Umbilical cord (tissue), 2 donors: ENCODE measurements around the gene FUS. TPM values are rescaled to one million over a fixed set of nuclear protein-coding genes. Genes with fewer than 3 reads are reported as not detected.
"Not testable (repeated sequence)": the region's sequence is repeated elsewhere in the genome, so short reads cannot be mapped to it uniquely, and the experiment has no call there.

Source experiments
- DNase-seq: peaks from one replicate; pipeline ENCODE4 v3.0.0-alpha.2; 2015; ENCODE audit warnings: low spot score
- total RNA-seq: library from RNA; depleted of rRNA; stranded (reverse); fragments of >200 nt; gene quantifications from one replicate; pipeline ENCODE4 v1.2.3, GENCODE V29; 2014; ENCODE audit warnings: low replicate concordance; ENCODE audit not compliant: insufficient read depth

Gene FUS
- total RNA-seq = 104 TPM

DNA sequence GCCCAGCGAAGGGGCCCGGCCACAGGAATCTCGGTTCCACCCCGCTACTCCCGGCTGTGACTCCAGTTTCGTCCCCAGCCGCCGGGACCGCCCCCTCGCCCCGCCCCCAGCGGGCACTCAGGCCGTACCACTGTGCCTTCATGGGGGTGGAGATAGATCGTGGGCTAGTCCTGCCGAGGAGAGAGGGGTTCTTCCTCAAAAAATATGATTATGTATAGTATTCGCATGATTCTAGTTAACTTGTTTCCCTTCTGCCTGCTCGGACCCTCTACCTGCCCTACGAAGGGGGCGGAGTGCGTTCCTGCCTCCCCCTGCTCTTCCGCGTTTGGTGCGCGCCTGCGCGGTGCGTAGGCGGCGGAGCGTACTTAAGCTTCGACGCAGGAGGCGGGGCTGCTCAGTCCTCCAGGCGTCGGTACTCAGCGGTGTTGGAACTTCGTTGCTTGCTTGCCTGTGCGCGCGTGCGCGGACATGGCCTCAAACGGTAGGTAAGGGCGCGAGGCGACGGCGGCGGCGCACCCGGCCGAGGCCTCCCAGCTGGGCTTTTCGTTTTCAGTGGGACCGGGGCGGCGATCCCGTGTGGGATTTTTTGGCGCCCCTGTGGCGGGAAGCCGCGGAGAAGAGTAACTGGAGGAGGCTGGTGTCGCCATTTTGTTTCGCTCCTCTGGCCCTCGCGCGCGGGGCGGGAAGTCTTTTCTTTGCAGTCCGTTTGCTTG is at the start of gene FUS:
Gene FUS (plus strand): TSS at position 393 of the 713 bp plus-strand sequence. CDS start 76 bp downstream, at position 469.
- peak; percentile 94 for DNase-seq

DNA sequence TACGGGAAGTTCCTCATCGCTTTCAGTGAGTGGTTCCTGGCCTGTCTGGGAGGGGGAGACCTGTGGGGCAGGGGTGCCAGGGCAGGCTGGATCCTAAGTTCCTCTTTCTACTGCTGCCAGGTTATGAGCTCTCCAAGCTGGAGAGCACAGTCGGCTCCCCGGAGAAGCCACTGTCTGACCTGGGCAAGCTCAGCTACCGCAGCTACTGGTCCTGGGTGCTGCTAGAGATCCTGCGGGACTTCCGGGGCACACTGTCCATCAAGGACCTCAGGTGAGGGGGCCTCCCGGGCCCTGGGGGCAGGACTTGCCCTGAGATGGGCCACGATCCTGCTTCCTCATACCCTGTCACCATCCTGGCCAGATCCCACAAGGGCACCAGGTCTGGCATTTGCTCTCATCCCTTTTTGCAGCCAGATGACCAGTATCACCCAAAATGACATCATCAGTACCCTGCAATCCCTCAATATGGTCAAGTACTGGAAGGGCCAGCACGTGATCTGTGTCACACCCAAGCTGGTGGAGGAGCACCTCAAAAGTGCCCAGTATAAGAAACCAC is 49.5 kb upstream of the FUS start:
- DNase-seq = no peak

DNA sequence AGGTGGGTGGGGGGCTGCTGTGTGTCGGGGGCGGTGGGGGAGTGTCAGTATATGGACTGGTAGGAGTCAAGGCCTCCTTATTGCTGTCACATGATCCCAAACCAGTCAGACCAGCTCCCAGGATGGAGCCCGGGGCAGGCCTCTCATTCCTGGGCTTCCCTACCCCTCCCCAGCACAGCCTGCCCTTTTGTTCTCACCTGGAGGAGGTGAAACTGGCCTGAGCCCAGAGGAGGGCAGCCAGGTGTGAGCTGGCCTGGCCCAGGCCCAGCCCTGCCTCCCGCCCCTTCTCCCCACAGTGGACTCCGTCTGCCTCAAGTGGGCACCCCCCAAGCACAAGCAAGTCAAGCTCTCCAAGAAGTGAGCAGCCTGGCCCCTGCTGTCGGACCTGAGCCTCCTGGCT is 49.0 kb upstream of the FUS start:
- DNase-seq = no peak

DNA sequence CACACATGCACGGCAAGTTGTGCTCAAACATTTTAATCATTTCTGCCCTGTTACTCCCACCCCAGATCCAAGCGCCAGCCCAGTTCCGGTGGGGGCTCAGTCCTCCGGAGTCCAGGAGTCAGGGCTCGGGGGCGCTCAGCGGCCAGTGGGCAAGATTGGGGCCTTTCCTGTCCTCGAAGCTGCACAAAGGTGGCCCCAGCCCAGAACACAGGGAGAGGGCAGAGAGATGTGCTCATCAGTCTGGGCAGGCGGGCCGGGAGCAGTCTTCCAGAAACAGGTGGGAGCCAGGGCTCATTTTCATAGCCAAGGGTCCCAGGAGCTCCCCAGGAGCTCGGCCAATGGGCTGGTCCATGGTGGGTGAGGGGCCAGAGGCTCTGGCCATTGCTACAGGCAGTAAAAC is 48.5 kb upstream of the FUS start:
- no peak for DNase-seq

DNA sequence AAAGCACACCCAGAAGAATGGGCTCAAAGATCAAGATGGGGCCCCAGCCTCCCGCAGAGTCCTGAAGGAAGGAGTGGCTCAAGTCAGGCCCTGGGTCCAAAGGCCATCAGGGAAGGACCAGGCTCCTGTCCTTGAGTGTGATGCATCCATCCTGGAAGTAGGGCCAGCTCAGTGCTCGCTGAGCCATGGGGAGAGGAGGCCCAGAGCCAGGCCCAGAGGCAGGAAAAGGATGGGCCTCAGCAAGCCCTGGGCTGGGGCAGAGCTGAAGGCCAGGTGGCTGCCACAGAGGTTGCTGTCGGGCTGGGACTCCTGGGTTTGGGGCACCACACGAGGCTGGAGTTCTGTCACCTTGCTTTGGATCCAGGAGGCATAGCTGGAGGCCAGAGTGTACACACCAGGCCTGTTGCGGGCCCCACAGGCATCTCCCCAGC is 48.1 kb upstream of the FUS start:
- no peak for DNase-seq

DNA sequence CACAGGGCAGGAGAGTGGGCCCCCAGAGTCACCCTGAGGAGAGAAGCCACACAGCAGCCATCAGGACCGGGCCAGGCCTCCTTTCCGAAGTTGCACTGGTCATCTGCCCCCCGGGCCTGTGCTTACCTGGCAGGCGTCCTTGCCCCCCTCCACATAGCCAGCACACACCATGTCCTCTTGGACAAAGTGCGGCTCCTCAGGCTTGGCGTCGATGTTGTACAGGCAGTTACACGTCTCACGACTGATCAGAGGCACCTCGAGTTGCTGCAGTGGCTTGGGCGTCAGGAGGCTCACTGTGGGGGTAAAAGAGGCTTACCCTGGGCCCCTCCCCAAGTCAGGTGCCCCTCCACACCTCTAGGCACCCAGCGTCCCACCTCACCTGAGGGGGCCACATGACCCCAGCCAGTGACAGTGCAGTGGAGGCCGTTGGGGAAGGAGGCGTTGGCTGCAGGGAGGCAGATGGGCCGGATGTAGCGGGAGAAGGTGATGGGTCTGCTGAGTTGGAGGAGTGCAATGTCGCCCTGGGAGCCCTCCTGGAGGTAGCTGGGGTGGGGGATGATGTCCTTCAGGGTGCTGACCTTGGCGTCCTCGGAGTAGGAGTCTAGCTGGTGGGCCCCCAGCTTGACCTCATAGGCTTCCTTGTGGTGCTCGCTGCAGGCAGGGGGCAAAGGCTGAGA is 47.5 kb upstream of the FUS start:
- DNase-seq = no peak

DNA sequence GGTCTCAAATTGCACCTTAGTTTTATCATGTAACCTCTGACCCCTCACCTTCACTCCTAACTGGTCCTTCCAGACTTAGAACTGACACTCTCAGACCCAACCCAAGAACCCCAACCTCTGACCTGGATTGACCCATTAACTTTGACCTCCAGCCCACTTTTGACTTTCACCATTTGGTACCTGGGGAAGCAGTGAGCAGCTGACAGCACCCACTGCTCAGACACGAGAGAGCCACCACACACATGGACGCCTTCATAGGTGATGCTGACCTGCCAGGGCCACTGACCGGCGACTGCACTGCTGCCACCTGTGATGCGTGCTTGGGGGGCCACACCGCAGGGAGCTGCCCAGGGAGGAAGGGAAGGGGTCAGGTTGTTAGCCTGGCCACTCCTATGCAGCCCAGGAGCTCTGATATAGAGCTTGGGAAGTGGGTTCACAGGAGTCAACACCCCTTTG is 46.9 kb upstream of the FUS start:
- DNase-seq = no peak

DNA sequence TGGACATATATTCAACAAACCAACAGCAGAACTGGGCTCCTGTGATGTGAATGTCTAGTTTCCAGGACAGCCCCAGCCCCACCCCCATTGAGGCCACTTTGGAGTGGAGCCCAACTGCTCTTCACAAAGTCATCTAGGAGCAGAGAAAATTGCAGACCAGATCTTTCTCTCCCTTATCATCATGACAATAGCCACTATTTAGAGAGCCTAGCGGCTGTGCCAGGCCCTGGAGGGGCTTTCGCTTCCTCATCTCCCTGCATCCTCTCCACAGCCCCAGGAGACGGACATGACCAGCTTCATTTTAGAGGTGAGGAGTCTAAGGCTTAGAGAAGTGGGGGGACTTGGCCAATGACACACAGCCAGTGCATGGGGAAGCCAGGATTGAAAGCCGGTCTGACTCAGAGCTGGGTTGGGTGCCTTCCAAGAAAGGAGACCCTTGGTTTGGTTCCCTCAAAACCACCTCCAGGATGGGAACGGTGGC is 45.8 kb upstream of the FUS start:
- no peak for DNase-seq

DNA sequence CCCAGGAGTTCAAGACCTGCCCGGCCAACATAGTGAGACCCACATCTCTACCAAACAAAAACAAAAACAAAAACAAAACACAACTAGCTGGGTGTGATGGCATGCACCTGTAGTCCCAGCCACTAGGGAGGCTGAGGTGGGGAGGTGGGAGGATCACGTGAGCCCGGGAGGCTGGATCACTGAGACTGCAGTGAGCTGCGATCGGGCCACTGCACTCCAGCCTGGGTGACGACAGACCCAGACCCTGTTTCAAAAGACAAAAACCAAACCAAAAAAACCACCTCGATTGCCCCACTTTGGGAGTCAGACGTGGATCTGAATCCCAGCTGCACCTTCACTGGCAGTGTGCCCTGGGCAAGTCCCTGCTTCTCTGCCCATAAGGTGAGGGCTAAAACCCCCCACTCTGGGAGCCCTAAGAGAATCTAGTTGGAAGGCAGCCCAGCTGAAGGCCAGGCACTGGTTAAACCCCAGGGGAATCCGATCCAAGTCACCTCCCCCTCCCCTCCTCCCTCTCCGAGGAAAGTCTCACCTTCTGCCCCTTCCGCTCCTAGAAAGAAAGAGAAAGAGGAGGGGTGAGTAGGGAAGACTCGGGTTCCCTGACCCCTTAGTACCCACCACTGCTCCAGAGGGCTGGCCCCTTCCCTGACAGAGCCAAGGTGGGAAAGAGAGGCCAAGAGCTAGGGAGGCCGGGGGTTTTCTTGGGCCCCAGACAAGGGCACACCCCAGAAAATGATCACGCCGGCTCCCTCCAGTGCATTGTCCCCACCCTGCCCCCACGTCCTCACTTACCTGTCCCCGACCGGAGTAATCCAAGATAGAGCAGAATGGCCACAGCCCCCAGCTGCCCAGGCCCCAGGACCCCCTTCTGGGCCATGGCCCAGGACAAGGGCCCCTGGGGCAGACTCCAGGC is 45.1 kb upstream of the FUS start:
- no peak for DNase-seq

DNA sequence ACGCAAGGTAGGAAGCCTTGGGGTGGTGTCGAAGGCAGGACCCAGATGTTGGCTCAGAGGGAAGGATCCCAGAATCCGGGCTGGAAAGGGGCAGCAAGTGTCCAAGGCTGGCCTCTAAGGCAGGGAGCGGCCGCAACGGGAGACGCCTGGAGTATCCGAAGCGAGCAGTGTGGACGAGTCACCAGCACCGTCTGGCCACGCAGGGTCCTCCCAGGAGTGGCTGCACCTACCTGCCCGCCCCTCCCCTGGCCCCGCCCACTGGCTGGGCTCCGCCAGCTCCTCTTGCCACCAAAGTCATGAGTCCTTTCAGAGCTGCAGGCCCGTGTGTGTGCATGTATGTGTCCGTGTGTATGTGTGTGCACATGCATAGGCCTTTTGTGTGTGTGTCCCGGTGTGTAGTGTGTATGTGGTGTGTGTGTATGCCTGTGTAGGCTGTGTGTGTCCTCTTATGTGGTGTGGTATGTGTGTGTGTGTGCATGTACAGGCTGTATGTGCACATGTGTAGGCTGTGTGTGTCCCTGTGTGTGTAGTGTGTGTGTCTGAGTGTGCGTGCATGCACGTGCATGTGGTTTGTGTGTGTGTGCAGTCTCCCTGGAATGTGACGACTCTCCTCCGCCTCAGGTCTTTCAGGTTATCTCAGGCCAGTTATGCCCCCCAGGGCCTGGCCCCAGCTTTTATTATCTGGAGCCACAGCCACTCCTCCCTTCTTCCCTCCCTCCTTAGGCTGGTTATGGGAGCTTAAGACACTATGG is 44.2 kb upstream of the FUS start, which contains the start of gene PRSS8:
Gene PRSS8 (minus strand): TSS at position 193 of the 752 bp plus-strand sequence. CDS start 229 bp downstream, outside the sequence.
- DNase-seq = no peak

DNA sequence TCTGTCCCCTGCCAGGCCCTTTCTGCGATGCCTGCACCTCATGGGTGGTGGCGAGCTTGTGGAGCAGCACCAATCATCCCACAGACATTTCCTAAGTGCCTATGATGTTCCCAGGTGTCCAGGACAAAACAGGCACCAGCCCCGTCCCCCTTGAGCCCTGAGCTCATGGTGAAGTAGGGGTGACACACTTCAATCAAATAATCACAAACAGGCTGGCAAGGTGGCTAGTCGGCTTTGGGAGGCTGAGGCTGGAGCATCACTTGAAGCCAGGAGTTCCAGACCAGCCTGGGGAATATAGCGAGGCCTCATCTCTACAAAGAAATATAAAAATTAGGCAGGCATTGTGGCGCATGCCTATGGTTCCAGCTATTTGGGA is 43.7 kb upstream of the FUS start:
- DNase-seq = no peak

DNA sequence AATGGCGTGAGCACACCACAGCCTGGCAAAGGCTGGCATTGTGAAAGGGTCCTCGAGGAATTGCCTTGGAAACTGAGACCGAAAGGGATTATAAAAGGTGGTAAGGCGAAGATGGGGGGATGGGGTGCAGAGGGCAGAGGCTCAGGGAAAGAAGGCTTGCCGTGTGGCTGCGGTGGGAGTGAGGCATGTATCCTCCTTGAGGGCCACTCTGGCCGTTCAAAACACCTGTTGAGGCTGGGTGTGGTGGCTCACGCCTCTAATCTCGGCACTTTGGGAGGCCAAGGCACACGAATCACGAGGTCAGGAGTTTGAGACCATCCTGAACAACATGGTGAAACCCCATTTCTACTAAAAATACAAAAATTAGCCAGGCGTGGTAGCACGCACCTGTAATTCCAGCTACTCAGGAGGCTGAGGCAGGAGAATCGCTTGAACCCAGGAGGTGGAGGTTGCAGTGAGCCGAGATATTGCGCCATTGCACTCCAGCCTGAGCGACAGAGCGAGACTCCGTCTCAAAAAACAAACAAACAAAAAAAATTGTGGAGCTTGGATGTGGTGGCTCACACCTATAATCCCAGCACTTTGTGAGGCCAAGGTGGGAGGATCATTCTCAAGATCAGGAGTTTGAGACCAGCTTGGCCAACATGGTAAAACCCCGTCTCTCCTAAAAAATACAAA is 43.0 kb upstream of the FUS start:
- DNase-seq = not testable (repeated sequence)

DNA sequence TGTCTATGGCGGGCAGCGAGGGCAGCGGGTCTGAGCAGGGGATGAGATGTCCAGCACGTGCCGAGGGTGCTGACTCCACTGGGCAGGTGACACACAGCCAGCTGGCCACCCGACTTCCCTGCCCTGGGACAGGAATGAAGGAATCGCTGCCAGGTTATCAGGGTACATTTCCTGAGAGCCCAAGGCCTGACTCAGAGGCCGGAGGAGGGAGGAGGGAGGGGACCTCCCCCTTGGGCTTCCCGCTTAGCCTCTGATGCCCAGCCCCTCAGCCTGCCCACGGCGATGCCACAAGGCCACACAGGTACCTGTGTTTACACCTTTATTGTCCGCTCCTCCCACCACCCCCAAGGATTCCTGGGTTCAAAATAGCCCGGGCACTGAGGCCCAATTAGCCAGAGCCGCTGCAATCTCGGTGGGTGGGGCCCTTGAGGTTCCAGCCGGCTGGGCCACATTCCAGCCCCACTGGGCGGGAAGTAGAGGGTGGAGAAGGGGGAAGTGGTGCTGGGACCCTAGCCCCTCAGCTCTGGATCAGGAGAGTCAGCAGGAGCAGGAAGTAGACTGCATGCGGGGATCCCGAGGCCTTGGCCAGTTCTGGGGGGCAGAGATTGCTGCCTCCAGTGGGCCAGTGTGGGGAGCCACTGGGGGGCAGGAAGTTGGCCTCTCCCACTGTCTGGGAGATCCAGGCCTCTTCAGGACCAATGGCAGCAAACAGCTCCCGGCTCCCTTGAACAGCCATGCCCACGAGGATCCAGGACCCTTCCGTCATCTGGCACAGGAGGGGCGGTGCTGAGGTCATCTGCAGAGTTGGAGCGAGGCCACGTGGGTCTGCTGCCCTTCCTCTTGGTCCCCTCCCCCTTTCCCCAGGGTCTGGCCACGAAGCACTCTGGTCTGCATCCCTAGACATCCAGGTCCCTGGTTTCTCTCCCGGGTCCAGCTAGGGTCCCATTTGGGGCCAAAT is 41.0 kb upstream of the FUS start:
- DNase-seq = peak; percentile 61

DNA sequence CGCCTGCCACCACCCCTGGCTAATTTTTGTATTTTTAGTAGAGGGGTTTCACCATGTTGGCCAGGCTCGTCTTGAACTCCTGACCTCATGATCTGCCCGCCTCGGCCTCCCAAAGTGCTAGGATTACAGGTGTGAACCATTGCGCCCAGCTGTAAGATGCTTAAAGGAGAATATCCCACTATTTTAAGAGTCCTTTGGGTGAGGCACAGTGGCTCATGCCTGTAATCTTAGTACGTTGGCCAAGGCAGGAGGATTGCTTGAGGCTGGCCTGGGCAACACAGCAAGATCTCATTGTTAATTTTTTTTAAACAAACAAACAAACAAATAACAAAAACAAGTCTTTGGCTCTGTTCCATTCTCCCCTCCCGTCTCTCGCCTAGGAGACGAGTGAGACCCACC is 38.9 kb upstream of the FUS start:
- DNase-seq = not testable (repeated sequence)

DNA sequence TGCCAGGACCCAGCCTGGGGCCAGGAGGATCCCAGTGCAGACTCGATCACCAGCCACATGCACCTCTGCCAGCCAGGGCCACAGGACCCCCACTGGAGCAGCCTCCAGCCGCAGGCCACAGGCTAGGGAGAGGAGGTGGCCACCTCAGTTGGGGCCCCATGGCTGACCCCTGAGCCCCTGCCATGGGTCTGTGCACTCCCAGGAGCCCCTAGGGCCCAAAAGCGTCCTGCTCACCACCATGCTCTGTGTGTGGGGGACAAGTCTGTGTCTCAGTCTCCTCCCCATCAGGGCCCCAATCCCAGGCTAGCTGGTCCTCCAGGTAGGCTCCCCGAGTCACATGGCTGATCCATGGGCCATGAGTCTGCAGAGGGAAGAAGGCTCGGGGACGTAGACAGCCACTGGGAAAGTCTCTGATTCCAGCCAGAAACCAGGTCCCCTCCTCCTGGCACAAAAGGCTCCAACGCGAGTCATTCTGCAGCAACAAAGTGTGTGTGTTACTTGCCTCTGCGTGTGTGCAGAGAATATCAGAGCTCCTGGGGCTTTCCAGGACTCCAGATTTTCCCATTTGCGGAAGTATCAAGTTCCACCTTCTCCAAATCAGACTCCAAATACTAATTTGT is 38.3 kb upstream of the FUS start:
- DNase-seq = no peak

DNA sequence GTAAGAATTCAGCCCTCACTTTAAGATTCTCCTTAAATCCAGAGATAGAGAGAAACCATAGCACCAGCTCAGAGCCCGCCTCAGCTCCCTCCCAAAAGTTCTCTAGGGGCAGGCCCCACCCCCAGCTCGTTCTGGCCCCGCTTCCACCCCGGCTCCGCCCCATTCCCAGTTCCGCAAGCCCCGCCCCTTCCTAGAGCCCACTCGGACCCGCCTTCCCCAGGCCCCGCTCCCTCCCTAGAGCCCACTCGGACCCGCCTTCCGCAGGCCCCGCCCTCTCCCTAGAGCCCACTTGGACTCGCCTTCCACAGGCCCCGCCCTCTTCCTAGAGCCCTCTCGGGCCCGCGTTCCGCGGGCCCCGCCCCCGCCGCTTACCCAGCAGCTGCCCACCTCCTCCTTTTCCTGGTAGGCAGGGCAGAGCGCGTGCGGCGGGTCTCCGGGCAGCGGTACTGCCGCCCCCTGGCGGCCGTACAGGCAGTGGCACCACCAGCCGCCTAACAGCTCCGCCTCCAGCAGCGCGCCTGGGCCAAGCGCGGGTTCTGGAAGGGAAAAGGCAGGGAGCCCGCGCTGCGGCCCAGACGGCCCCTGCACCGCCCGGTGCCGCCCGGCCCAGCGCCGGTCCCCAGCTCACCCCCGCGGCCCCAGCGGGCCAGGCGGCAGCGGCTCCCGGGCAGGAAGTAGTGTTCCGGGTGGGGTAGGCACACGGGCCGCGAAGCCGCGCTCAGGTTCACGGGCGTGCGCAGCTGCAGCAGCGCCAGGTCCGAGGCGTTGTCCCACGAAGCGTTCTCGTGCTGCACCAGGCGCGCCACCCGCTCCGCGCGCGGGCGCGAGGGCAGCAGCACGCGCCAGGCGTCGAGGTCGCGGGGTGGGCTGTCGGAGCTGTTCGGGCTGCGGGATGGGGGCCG is 37.6 kb upstream of the FUS start:
- peak; percentile 100 for DNase-seq

DNA sequence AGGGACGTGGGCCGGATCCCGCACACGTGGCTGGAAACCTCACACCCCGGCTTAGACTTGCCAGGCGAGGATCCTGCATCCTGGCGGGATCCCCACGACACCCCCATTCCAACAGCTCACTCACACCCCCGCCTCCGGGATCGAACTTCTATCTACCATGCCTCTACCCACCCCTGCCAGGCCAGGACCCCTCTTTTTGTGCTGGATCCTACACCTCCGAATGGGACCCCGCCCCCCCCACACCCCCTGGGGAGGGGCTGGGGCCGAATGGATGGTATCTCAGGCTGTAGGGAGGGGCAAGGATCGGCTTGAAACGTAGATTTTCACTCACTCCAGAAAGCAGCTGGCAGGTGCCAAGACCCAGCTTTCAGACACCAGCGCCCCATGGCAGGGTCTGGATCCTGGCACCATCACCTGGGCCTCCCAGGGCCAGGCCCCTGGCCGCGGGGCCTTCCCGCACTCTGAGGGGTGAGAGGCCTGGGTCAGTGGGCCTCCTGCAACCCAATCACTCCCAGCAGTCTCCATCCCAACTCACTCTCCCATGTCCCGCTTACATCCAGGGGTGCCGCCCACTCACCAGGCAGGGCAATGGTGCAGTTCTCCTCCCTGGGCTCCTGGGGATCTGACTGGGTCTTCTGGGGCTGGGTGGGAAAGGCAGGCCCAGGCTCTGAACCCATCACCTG is 36.8 kb upstream of the FUS start:
- no peak for DNase-seq
